ENCODE results near the gene OR4K1.
"Not testable (repeated sequence)": the region's sequence is repeated elsewhere in the genome, so short reads cannot be mapped to it uniquely, and the experiment has no call there.

Gene OR4K1, protein sequence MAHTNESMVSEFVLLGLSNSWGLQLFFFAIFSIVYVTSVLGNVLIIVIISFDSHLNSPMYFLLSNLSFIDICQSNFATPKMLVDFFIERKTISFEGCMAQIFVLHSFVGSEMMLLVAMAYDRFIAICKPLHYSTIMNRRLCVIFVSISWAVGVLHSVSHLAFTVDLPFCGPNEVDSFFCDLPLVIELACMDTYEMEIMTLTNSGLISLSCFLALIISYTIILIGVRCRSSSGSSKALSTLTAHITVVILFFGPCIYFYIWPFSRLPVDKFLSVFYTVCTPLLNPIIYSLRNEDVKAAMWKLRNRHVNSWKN

DNA sequence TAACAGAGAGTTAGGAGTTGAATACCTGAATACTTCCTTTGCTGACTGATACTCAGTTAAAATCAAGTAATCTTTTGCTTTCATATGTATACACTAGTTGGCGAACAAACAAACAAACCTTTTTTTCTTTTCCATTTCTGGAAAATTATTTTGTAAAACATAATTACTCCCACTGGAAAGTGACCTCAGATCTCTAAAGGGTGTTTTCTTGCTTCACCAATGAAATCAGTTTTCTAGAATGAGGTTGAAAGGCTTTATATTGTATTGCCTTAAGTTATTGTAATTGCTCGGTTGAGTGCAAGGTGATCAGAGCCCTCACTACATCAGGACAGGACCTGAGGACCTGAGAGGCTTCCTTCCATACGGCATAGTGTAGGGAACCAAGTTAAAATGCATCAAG is at the start of gene OR4K1:
Gene OR4K1, plus strand, starts transcription at position 301 of the 400 bp plus-strand sequence. CDS start 4,750 bp downstream, outside the sequence.
- DNase-seq = no peak

DNA sequence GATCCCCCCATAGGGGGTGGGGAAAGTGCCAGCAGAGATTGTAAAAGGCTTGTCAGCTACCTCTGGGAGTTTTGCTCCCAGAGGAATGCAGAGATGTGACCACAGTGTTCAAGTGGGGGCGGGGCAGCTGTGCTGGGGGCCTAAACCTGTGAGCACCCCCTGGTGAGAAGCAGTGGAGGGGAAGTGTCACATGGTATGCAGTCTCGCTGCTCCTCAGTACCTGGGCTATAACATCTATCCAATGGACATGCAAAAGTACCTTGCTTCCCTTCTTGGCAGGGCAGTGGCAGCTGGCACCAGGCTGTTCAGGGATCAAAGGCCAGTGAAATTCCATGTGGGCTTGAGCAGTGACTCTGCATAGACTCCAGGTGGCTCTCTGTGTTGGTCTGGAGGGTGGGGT is 35.4 kb upstream of the OR4K1 start:
- no peak for DNase-seq

DNA sequence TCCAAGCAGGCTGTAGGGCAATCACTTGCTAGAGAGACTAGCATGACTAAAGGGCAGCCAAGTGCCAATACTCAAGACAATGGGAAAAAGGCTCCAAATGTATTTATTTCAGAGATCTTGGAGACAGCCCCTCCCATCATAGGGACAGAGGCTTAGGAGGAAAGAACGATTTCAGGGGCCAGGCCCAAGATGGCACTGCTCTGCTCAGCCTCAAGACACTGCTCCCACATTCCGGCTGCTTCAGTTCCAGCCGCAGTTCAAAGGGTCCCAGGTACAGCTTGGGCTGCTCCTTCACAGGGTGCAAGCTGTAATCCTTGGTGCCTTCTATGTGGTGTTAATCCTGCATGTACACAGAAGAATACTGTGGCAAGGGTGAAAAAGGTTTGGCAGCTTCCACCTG is 29.7 kb upstream of the OR4K1 start:
- DNase-seq = no peak

DNA sequence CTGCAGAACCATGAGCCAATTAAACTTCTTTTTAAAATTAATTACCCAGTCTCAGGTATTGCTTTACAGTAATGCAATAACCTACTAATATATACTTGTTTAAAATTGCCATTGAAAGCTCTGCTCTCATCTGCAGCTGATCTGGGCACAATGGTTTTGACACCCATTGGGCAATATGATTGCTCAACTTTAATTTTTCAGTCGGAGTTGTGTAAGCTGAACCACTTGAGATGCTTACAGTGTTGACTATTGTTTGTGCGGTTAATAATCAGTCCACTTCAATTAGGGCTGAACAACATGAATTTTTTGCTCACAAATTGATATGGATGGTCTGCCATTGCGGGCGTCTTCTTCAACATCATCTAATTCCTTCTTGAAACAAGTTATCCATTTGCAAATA is 28.3 kb upstream of the OR4K1 start:
- DNase-seq = no peak

DNA sequence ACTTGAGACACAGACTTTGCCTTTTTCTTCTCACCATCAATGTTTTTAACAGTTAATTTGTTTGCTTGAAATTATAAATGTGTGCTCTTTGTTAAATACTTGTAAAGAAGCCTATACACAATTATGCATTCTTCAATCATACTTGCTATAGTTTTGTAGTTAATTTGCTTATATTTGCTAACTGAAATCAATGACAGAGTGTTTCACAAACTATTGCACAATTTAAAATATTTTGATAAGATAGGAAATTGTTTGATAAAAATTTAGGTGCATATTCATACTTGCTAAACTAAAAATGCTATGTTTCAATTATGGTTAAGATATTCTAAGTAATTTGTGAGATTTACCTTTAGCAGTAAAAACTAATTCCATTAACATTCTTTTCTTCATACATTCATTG is 24.1 kb upstream of the OR4K1 start:
- no peak for DNase-seq

DNA sequence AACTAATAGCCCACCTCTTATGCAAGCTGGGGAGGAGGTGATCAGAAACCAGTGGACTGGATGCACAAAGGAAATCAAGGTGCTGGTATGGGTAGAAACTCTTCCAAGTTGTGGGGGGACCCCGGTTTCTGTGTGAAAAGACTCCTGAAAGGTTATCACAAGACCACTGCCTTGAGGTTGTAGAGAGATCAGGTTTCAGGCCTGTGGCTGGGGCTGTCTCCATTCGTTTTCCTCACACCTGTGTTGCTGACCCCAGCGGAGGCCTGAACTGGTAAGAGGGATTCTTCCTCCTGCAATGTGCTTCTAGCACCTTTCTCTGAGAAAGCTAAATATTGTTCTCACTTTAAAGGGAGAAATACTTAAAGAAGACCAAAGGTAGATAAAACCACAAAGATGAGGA is 19.6 kb upstream of the OR4K1 start:
- no peak for DNase-seq

DNA sequence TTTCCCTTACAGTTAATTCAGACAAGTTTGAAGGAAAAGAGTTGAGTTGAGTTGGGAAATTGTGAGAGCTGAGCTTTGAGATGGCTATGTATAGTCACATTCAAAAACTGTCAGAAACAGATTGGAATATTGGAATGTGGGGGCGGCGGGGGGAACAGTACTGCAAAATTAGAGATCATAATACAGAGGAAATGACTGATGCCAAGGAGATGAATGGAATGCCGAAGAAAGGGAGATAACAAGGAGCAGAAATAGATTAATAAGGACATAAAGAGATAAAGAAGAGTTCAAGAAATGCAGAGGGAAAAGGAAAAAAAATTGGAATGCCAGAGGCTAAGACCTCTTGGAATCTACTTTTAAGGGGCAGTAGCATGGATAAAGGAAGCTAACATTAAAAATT is 13.5 kb upstream of the OR4K1 start:
- no peak for DNase-seq

DNA sequence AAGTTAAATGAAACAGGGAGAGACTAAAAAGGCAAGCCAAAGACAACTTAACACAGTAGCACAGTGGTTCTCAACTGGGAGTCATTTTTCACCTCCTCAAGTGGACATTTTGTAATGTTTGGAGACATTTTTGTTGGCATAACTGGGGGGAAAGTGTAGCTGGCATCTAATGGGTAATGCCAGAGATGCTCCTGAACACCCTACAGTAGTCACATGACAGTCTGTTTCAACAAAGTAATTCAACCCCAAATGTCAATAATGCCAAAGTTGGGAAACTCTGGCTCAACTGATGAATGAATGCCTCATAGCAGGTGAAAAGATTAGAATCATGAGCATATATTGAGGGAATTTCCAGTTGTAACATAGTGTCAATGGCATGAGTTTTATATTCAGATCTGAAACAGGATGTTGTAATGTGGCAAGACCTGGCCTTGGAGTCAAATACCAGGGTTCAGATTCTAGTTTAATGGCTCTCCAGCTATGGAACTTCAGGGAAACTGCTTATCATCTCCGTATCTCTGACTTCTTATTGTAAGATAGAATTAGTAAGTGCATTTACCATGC is 12.7 kb upstream of the OR4K1 start:
- DNase-seq = no peak

DNA sequence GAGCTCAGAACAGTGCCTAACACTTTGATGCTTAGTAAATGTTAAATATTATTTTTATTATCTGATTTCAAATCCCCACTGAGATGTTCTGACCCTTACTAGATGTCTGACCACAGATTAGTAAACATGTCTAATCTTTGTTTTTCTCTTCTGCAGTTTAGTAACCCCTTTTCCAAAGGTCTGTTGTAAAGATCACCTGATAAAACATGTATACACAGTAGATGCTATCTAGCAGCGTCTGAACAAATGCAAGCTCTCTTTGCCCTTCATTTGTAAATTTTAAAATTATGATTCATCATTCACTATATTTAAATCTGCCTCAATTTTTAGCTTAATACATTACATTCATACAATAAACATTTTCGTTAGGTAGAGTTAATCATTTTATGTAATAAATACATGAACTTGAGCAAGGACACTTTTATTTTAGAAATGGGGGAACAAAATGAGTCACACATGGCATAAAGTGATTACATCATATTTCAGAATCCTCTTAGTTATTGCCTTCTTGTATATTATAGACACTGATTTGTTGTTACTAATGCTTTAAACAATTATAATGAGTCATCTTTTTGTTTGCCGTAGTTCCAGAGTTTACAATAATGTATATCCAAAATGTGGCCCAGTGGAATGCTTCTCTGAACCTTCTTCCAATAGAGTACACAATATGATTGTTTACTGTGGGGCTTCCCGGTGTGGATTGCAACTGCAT is 12.0 kb upstream of the OR4K1 start:
- no peak for DNase-seq

DNA sequence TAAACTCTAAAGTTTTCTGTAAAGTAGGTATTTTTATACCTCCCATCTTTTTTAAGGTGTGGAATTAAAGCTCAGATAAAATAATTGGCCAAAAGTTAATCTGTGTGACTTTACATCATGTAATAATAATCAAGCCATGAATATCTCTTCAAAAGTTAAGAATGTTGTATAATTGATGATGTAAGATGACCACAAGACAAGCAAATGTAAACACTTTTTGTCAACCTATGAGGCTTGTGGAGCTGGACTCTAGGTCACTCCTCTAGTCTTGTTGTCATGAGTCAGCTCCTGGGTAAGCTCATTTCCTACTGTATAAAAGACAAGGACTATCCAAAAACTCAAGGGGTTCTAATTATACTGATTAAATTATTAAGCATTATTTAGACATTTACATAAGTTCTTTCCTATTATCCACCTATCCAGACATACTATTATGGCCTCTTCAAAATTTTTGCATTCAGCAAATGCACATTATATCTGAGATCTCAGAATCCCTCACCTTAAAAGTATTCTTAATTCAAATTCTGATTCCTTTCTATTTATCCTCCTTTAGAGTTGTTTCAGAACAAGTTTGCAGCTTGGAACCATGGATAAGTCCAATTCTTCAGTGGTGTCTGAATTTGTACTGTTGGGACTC is 10.6 kb upstream of the OR4K1 start, which contains the start of gene OR4K5:
Gene OR4K5, plus strand, starts transcription at position 587 of the 637 bp plus-strand sequence. Its CDS starts 0 bp downstream, at position 587.
- no peak for DNase-seq

DNA sequence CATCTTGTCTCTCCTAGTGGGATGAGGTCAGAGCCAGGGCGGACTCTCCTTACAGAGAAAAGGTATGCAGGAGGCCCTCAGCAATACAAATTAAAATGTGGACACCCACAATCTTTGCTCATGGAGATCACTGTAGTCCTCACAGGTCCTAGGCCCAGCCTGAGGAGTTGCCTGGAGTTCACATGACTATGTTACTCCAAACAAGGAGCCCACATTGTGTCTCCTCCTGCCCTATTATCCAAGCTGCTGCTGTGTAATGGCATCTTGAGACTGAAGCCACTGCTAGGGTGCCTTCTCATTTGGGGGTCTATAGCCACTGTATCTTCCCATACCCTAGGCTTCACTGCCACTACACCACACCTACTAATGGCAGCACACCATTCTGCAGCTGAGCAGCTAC is 11.0 kb downstream of the OR4K1 start:
- DNase-seq = no peak

DNA sequence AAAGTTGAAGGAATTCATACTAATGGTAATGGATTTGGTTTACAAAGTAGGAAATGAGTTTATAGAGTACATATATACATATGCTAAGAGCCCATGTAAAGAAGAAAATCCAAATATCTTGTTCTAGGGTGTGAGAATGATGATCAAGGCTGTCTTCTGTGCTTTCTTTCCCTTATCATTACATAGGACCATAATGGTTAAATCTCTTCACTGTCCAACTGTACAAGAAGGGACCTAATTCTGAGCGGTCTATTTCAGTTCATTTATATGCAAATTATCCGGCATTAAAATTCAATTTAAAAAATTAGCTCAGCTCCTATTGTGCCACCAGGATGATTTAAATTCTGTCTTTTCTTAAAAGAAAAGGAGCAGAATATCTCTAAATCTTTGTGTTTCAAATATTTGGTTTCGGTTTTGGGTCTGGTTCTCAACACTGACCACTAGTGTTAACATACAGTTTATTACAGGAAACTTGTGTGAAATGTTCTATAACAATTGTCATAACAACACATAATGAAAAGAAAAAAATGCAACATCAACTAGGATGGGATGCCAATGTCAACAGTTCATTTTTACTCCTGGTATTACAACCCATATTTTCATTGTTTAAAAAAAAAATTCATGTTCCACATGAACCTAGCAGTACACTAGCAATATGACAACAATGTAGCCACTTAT is 16.8 kb downstream of the OR4K1 start:
- no peak for DNase-seq

DNA sequence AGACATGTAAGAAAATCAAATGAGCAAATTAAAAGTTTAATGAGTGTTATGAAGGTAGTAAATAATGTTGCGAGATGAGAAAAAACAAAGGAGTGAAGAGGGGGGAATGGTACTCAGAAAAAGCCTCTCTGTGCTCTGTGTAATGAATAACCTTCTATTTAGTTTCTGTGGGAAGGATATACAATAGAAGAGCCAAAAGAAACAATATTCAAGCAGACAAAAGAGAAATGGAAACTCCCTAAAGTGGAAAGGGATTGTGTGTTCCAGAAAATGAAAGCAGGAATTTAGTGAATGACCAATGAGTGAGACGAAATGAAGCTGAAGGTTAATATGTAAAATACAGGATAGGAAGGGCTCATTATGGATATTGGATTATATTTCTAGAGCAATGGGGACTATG is 18.5 kb downstream of the OR4K1 start:
- DNase-seq = no peak

DNA sequence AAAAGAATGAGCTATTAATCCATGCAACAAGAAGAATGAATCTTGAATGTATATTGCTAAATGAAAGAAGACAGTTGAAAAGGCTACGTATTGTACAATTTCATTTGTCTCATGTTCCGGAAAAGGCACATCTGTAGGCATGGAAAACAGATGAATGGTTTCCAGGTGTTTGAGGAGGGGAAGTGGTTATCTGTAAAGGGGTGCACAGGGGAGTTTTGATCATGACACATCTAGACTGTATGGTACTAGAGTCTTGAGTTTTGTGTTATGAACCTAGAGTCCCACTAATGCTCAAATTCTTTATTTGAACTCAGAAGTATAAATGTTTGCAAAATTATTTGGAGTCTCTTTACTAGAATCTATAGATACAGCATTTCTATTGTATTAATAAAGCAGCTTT is 39.0 kb downstream of the OR4K1 start:
- not testable (repeated sequence) for DNase-seq

DNA sequence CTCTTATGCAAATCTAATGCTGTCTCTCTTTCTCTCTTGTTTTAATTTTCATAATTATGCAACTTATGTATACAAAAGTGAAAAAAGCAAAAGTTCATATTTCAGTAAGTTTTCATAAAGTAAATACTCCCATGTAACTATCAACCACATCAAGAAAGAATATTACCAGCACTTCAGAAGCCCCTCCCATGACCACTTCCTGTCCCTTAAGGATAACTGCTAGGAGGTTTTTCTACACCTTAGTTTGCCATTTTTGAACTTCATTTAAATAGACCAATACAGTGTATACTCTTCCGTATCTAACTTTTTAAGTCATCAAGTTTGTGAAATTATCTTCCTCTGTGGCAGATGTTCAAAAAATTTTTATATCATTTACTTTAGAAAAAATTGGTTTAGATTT is 44.1 kb downstream of the OR4K1 start:
- no peak for DNase-seq

DNA sequence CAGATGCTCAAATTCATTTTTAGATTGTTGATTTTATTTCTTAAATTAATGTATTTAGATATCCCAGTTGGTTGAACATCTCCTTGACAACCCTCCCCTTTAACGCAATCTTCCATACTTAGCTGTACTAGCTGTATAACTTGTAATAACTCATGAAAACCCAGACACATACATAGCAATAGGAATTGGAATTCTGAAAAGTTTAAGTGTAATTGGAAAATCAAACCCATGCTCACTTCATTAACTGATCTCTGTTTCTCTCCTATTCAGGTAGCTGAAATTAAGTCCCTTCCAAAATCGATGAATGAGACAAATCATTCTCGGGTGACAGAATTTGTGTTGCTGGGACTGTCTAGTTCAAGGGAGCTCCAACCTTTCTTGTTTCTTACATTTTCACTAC is 44.6 kb downstream of the OR4K1 start, which contains the start of gene OR4K15:
Gene OR4K15, plus strand, starts transcription at position 301 of the 400 bp plus-strand sequence. Its CDS starts 0 bp downstream, at position 301.
- DNase-seq = no peak
